GM18526 (cell line): Measurements from ENCODE around the gene NEUROG2.

Source experiments
- POLR2A ChIP-seq: IDR thresholded peaks from 3 replicates; pipeline ENCODE4 v1.6.1; 2011; ENCODE audit not compliant: insufficient read length; ENCODE audit errors: extremely low read depth

The NEUROG2 gene

DNA sequence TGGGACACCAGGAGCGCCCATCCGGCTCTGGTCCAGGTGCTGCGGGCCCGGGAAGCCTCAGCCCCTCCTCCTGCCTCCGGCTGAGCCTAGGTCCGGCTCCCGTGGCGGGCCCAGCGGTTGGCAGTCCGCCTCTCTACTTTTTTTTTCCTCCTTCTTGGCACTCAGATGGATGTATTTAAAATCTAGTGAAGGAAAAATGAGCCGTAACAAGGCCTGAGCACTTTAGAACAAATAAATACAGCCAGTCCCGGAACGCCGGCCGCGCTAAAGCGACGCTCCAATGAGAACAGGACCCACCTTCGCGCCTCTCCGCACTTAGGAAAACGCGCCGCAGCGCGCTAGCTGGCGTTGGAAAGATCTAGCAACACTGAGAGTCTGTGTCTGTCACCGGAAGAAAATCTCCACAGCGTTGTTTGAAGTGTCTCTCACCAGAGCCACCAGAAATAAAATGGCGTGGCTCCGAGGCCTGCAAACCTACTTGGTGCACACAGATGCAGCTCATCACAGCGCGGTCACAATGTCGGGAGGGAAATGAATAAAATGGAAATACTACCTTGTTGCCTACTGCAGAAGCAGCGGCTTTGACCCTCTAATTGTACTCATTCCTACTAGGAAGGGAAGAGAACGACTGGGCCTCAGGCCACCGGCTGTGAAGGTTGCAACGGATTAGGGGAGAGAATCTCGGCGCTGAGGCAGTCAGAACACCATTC lies 4.7 kb downstream of the NEUROG2 start:
- no peak for TF ChIP-seq POLR2A

DNA sequence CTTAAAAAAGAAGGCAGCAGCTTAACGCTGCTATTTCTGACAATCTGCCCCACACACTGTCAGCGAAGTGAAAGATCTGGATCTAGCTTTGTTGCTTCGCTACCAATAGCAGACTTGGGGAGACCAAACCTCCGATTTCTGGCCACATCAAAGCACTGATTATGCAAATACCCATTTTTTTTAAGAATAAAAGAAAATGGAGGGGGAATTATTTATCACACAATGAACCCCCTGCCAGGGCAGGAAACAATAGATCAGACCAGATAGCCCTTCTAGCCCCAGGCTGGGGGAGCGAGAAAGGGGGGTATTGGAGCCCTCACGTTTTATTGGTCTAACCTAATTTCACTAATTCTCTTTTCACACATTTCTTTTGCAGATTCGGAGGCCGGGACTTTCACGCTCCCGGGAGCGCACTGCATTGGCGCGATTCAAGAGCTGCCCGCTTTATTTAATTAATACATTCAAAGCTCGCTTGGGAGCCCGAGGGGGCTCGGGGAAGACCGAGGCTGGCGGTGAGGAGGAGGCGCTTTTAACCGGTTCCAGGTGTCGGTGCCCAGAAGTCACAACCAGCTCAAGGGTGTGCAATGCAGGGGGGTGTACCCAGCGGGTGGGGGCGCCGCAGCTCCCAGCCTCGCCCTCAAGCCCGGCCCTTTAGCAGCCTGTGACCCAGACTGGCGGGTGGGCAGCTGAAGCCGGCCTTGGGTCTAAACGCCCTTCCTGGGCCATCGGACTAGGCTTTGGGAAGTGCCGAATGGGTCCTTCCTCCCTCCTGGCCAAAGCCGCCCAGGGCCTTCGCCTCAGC lies 5.5 kb downstream of the NEUROG2 start:
- TF ChIP-seq POLR2A = no peak

DNA sequence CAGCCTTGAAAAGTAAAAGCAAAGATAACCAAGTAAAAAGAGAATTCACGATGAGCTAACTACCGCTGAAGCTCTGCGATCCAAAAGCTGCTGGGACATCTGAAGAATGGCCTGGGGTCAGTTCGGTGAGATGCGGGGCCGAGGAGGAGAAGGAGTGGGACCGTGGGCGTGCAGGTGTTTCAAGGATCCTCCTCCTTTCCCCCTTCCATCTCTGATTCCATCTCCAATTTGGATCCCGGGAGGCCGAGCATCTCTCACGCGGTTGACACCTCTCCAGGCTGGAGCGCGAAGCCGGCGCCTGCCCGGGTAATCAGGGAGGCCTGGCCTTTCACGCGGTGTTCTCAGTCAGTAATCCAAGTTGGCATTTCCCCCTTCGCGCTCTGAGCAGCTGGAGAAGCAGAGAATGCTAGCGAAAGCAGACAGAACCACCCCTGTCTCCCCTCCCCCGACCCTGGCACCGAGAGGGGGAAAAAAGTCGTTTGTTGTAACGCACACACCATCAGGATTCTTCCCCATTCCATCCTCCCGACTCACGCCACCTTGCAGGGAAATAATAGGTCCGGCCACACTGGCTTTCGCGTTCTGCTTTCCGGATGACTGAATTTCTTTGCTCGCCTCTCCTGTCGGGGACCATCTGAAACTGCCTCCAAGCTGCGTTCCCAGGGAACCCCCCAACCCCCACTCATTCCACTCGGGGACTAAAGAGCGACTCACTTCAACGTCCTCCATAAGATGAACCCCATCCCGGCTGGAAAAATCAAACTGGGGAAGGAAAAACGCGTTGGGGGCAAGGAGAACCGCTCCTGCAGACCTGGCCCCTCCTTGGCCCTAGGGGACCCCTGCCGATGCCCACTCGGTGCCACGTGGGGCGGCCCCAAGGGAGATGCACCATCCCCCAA lies 6.5 kb downstream of the NEUROG2 start:
- TF ChIP-seq POLR2A = no peak

DNA sequence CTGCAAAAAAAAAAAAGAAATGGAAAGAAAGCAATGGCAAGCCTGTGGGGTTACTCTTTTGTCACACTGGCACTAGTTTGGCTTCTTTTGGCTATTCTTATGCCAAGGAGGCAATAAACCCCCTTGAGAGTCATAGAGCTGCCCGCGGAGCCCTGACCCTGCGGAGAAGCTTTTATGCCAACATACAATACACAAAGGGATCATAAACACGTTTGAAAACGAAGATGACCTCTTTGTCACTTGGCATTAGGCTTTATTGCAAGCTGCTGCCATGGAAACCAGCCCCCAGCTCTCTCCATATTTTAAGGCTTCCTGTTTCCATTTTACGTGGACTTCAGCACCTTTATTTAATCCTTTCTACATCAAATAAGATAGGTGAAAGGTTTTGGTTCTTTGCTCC lies 7.6 kb downstream of the NEUROG2 start:
- no peak for TF ChIP-seq POLR2A

DNA sequence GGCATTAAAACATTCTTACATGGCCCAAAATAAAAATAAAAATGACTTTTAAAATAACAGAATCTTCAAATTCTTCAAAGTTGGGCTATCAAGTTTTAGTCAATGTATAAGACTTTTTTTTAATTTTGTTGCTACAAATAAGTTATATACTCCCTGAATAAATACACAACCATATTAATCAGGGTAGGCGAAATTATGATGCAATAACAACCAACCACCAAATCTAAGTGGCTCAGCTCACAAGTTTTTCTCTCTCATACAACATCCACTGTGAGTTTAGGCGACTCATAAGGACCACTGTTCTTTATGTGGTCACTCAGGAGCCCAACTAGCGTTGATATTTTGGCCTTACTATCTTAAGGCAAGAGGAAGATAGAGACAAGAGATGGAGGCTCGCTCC lies 11.2 kb downstream of the NEUROG2 start:
- TF ChIP-seq POLR2A = no peak

DNA sequence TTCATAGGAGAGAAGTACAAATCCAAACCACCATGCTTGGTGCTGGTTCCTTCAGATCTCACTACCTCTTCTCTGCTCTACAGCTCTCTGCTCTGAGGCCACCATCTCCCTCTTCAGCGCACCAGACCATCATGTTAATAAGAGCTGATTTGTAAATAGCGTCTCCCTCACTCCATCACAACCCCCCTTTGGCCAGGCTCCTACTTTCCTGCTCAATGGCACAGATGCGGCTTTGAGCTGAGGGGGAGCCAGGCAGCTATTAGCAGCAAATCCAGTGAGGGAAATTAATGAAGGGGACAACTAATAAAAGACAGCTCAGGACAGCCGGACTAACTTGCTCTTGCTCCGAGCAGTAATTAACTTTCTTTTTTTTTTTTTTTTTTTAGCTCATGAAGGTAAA lies 13.1 kb downstream of the NEUROG2 start:
- TF ChIP-seq POLR2A = no peak

DNA sequence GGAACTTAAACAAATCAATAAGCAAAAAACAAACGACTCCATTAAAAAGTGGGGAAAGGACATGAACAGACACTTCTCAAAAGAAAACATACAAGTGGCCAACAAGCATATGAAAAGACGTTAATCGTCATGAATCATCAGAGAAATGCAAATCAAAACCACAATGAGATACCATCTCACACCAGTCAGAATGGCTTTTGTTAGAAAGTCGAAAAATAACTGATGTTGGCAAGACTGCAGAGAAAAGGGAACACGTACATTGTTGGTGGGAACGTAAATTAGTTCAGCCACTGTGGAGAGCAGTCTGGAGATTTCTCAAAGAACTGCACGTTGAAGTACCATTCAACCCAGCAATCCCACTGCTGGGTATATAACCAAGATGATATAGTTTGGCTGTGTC lies 23.7 kb downstream of the NEUROG2 start:
- no peak for TF ChIP-seq POLR2A

DNA sequence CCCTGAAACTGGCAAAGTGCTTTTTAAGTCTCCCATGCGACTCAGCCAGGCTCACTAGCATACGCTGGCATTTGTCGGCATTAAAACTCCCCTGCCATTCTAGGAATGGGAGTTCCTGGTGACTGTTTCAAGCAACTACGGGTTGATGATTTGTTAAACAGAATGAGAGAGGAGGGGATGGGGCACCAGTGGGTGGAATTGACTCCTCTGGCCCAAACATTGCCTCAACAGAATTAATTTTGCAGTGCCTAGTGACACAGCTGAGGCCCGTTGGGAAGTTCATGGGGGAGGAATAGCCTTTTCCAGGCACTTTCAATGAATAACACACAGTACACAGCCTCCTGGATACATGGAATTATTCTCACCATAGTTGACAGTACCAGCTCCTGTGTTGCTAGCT lies 30.1 kb downstream of the NEUROG2 start:
- TF ChIP-seq POLR2A = no peak

DNA sequence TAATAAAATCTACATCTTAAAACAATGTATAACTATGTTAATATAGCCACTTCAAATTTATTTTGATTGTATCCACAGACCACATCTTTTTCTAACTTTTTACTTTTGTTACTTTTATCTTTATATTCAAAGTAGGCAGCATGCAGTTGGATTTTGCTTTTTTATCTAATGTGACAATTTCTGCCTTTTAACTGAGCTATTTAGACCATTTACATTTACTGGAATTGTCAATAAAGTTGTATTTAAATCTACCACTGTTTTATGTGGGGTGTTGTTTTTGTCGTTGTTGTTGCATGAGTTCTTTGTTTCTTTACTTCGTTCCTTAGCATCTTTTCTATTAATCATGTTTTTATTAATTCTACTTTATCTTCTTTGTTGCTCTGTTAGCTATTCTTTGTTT lies 42.0 kb downstream of the NEUROG2 start:
- TF ChIP-seq POLR2A = no peak

DNA sequence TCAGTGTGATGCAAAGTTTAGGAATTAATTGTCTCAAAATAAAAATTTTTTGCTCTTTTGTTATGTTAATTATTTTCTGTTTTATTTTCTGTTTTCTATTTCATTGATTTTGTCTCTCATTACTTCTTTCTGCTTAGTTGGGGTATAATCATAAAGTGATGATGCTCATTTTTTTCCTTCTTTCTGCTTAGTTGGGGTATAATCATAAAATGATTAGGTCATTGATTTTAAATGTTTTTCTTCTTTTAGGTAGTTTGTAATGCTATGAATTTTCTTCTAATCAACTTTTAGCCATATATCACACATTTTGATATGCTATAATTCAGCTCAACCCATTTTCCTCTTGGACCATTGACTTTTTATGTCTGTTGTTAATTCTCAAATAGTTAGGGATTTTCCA lies 43.7 kb downstream of the NEUROG2 start:
- TF ChIP-seq POLR2A = no peak
